DOHH2 (cell line): ENCODE results near the gene CYP26A1.

Source experiments
- H3F3A ChIP-seq: fragments of 200-600 bp; sonication (generic), shearing (Covaris generic); 2 replicates; pipeline ENCODE4 v1.6.0; 2016; ENCODE audit warnings: antibody characterized with exemption, mild to moderate bottlenecking; ENCODE audit not compliant: control insufficient read depth, insufficient read depth
- H3K27ac ChIP-seq: fragments of 200-600 bp; sonication (generic); 2 replicates; pipeline ENCODE4 v1.5.1; 2014; ENCODE audit warnings: low read depth, mild to moderate bottlenecking, low read length, moderate library complexity
- H3K27me3 ChIP-seq: fragments of 200-600 bp; sonication (generic); 2 replicates; pipeline ENCODE4 v1.6.1; 2014; ENCODE audit warnings: mild to moderate bottlenecking, low read length, mixed read lengths; ENCODE audit not compliant: control insufficient read depth
- H3K36me3 ChIP-seq: fragments of 200-600 bp; sonication (generic); 2 replicates; pipeline ENCODE4 v1.6.1; 2014; ENCODE audit warnings: mild to moderate bottlenecking, low read length, moderate library complexity, mixed read lengths; ENCODE audit not compliant: control insufficient read depth
- H3K4me1 ChIP-seq: fragments of 200-600 bp; sonication (generic); 2 replicates; pipeline ENCODE4 v1.6.1; 2014; ENCODE audit warnings: mild to moderate bottlenecking, low read length, mixed read lengths; ENCODE audit not compliant: control insufficient read depth
- H3K4me2 ChIP-seq: fragments of 200-600 bp; sonication (generic); 2 replicates; pipeline ENCODE4 v1.6.0; 2014; ENCODE audit warnings: mild to moderate bottlenecking, low read length, moderate library complexity
- H3K4me3 ChIP-seq: fragments of 200-600 bp; sonication (generic); 2 replicates; pipeline ENCODE4 v1.5.1; 2014; ENCODE audit warnings: mild to moderate bottlenecking, low read length, mixed read lengths
- H3K79me2 ChIP-seq: fragments of 200-600 bp; sonication (generic); 2 replicates; pipeline ENCODE4 v1.6.1; 2014; ENCODE audit warnings: mild to moderate bottlenecking, low read length, mixed read lengths; ENCODE audit not compliant: control insufficient read depth
- H3K9me2 ChIP-seq: fragments of 200-600 bp; sonication (generic); replicated peaks from 2 replicates; pipeline ENCODE4 v1.6.1; 2014; ENCODE audit warnings: mild to moderate bottlenecking, low read length, mixed read lengths; ENCODE audit not compliant: control insufficient read depth
- H3K9me3 ChIP-seq: fragments of 200-600 bp; sonication (generic); 2 replicates; pipeline ENCODE4 v1.6.1; 2014; ENCODE audit warnings: antibody characterized with exemption, low read length, mixed read lengths; ENCODE audit not compliant: control insufficient read depth, insufficient read depth
- H4K20me1 ChIP-seq: fragments of 200-600 bp; sonication (generic); 2 replicates; pipeline ENCODE4 v1.6.0; 2014; ENCODE audit warnings: low read depth, mild to moderate bottlenecking, antibody characterized with exemption, low read length, moderate library complexity; ENCODE audit not compliant: control insufficient read depth, insufficient read depth
- CTCF ChIP-seq: fragments of 200-600 bp; sonication (generic); IDR thresholded peaks from one replicate; pipeline ENCODE4 v1.5.1; 2014; ENCODE audit warnings: antibody characterized with exemption, mild to moderate bottlenecking, low read depth, low read length; ENCODE audit not compliant: poor library complexity, severe bottlenecking
- EZH2phosphoT487 ChIP-seq: fragments of 200-600 bp; sonication (generic); IDR thresholded peaks from 2 replicates; pipeline ENCODE4 v1.6.1; 2017; ENCODE audit warnings: borderline replicate concordance, mild to moderate bottlenecking, antibody characterized with exemption, low read length, moderate library complexity, mixed read lengths

CYP26A1 gene

GRCh38 chr10:93095225-93095624 lies 21.5 kb downstream of the CYP26A1 start:
- no peaks in the 10 kb centered on the region for H4K20me1 ChIP-seq
- no peak overlapping the region for H3K4me2 ChIP-seq
- no peak overlapping the region for H3K27ac ChIP-seq
- no peak for TF ChIP-seq EZH2phosphoT487
- no peak for TF ChIP-seq CTCF
- no peaks in the 10 kb centered on the region for H3K36me3 ChIP-seq
- H3K9me2 ChIP-seq, result no peaks in the 10 kb centered on the region
- no peaks in the 10 kb centered on the region for H3K27me3 ChIP-seq
- H3F3A ChIP-seq, result no peaks in the 10 kb centered on the region
- no peaks in the 10 kb centered on the region for H3K4me1 ChIP-seq
- H3K9me3 ChIP-seq, result no peaks in the 10 kb centered on the region
- no peaks in the 10 kb centered on the region for H3K79me2 ChIP-seq
- no peak overlapping the region for H3K4me3 ChIP-seq

GRCh38 chr10:93096901-93097300 lies 23.2 kb downstream of the CYP26A1 start:
- TF ChIP-seq CTCF (no peak), EZH2phosphoT487 (no peak)
- Histone ChIP-seq H4K20me1 (no peaks in the 10 kb centered on the region), H3K4me1 (no peaks in the 10 kb centered on the region), H3K4me2 (no peak overlapping the region), H3F3A (no peaks in the 10 kb centered on the region), H3K9me2 (no peaks in the 10 kb centered on the region), H3K9me3 (no peaks in the 10 kb centered on the region), H3K27me3 (no peaks in the 10 kb centered on the region), H3K27ac (no peak overlapping the region), H3K36me3 (no peaks in the 10 kb centered on the region), H3K79me2 (no peaks in the 10 kb centered on the region), H3K4me3 (no peak overlapping the region)

DNA sequence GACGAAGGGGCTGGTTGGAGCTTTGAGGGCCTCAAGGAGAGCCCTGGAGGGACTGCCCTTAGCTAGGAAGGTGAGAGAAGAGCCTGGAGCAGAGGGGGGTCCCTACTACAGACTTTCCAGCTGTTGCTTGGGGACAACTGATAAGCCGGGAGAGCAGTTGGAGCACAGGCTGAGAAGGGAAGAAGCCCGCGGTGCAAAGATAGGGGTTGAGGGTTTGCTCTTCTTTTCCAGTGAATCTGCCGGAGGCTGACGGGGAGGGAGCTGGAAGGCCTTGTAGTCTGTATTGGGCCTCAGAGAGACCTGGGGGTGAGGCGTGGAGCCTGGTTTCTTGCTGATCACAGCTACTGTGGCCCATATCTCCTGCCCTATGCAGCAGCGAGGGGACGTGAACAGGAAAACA lies 23.7 kb downstream of the CYP26A1 start:
- TF ChIP-seq EZH2phosphoT487 (no peak), CTCF (no peak)

GRCh38 chr10:93098816-93099215 lies 25.1 kb downstream of the CYP26A1 start:
- Histone ChIP-seq H3K9me2 (no peaks in the 10 kb centered on the region), H3K27ac (no peak overlapping the region), H3K9me3 (peaks cover 2% of the 10 kb centered on the region; the same call in 1 of the 2 replicates), H3K27me3 (no peaks in the 10 kb centered on the region), H3K4me1 (no peaks in the 10 kb centered on the region), H3F3A (no peaks in the 10 kb centered on the region), H3K4me2 (no peak overlapping the region), H3K36me3 (no peaks in the 10 kb centered on the region), H3K4me3 (no peak overlapping the region), H3K79me2 (no peaks in the 10 kb centered on the region), H4K20me1 (no peaks in the 10 kb centered on the region)
- TF ChIP-seq CTCF (no peak), EZH2phosphoT487 (no peak)

More for the DNA sequence above, 23.7 kb downstream of the CYP26A1 start:
- Histone ChIP-seq H4K20me1 (no peaks in the 10 kb centered on the region), H3K9me3 (no peaks in the 10 kb centered on the region), H3K27me3 (no peaks in the 10 kb centered on the region), H3K27ac (no peak overlapping the region), H3K79me2 (no peaks in the 10 kb centered on the region), H3K4me3 (no peak overlapping the region), H3K4me1 (no peaks in the 10 kb centered on the region), H3K9me2 (no peaks in the 10 kb centered on the region), H3F3A (no peaks in the 10 kb centered on the region), H3K4me2 (no peak overlapping the region), H3K36me3 (no peaks in the 10 kb centered on the region)
